ENCODE measurements around the gene MON1B. TPM values are rescaled to one million over a fixed set of nuclear protein-coding genes. Genes with fewer than 3 reads are reported as not detected.

MON1B gene
- total RNA-seq, 1 donor from 2014 or later, result 7.7 TPM

DNA sequence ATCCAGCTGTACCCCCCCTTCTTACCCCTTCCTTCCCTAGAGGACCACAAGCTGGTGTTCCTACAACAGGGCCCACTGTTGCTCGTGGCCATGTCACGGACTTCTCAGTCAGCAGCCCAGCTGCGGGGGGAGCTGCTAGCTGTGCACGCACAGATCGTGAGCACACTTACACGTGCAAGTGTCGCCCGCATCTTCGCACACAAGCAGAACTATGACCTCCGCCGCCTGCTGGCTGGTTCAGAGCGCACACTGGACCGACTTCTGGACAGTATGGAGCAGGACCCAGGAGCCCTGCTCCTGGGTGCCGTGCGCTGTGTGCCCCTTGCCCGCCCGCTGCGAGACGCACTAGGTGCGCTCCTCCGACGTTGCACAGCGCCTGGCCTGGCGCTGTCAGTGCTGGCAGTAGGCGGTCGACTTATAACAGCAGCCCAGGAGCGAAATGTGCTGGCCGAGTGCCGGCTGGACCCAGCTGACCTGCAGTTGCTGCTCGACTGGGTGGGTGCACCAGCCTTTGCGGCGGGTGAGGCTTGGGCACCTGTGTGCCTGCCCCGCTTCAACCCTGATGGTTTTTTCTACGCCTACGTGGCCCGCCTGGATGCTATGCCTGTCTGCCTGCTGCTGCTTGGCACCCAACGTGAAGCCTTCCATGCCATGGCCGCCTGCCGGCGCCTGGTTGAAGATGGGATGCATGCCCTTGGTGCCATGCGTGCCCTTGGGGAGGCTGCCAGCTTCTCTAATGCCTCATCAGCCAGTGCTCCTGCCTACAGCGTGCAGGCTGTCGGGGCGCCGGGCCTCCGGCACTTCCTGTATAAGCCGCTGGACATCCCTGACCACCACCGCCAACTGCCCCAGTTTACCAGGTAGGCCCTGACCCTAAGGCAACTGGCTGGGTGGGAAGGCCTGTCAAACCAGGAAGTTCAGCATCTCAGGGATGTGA, 3.6 kb downstream of the MON1B start:
- no peak for DNase-seq (ENCODE audit: low spot score in 2 of 2)
- no peak for FAIRE-seq

- no peak for DNase-seq (ENCODE audit: low spot score in 2 of 2)
- no peak for FAIRE-seq
These were observed 4.4 kb downstream of the MON1B start for GRCh38 chr16:77195411-77195810.

DNA sequence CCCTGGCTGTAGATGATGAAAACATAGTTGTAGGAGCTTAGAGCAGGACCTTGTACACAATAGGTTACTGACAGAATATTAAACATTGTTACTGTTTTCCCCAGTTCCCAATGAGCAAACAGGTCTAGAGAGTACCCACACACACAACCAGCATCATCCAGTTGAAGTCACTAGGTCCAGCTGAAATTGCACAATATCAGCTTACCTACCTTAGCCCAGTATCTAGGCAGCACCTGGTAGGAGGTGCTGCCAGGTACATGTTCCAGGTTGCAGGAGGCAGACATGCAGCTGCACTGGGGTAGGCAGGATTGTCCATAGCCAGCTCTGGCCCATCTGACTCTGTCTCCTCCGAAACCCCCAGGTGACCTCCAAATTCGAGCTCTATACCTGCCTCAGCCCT, 6.8 kb downstream of the MON1B start:
- DNase-seq (ENCODE audit: low spot score in 2 of 2), result no peak
- FAIRE-seq, result no peak

DNA sequence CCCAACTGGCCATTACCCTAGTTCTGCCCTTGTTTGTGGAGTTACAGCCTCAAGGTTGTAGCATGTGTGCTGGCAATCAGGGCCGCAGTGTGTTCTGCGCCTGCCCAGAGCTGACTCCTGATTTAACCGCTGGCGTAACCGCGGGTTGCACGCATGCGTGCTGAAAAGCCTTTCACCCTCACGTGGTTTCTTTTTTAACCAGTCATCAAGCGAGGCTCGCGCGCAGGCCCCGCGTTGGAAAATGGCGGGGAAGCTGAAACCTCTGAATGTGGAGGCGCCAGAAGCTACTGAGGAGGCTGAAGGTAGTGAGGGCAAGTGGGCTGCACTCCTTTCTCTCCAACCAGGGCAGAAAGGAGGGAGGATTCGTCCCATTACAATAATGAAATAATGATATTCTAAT, 8.2 kb downstream of the MON1B start, which contains the start of gene SYCE1L:
TSS of gene SYCE1L (plus strand) at position 198 of the 400 bp plus-strand sequence. CDS start at position 242, 44 bp downstream.
- FAIRE-seq (no peak), DNase-seq (ENCODE audit: low spot score in 2 of 2) (no peak)

- FAIRE-seq (no peak), DNase-seq (ENCODE audit: low spot score in 2 of 2) (no peak)
These were observed 15.5 kb downstream of the MON1B start for GRCh38 chr16:77206533-77206932.

- DNase-seq (ENCODE audit: low spot score in 2 of 2) (no peak), FAIRE-seq (no peak)
These were observed 16.0 kb downstream of the MON1B start for GRCh38 chr16:77207030-77207429.

DNA sequence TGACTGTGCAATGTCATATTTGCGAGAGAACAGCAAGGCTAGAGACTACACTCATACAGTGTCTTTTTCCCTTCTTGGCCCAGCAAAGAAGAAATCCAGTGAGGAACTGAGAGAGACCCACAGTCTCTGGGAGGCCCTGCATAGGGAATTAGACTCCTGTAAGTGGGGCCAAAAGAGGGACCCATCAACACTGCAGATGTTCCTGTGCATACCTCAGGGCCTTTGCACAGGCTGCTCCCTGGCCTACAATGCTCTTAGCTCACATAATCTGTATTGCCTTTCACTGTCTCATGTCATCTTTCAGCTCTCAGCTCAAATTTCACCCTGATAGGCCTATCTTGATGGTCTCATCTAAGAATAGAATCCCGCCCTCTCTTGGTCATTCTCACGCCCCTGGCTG, 17.4 kb downstream of the MON1B start:
- FAIRE-seq, result no peak
- DNase-seq (ENCODE audit: low spot score in 2 of 2), result no peak

GRCh38 chr16:77211880-77212740, 21.1 kb downstream of the MON1B start:
- FAIRE-seq (no peak), DNase-seq (ENCODE audit: low spot score in 2 of 2) (peak in 1 of 2 donors; percentile 69)

DNA sequence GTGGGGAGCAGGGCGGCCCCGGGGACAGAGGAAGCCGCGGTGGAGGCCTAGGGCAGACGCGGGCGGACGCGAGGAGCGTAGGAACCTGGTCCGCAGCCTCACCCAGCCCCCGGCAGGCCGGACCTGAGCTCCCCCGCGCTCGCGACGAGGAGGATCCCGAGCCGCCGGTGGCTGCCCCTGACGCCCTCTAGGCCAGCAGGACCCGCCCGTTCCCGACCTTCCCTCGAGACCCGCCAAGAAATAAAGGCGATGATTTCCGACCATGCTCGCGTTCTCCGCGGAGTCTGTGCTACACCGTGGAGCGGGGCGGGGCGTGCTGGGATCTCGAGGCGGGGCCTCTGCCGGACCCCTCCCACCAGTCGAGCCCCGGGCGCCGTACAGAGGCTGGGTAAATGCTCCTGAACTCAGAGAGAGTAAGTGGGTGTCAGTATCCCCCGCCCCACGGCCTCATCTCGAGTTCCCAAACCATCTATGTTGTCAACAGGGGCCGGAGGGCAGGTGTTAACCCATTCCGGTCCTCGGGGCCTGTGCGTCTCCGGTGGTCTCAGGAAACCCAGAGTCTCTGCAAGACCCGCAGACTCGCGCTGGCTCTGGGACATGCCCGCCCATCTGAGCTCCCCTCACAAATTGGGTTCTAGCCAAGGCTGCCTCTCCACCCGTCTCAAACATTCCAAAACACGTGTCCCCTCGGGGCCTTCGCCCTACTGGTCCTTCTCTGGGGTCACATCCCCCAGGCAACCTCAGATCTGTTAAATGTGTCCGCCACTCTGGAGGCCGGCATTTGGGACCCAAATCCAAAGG, 22.0 kb downstream of the MON1B start:
- DNase-seq (ENCODE audit: low spot score in 2 of 2), result peak in 1 of 2 donors; percentile 67

DNA sequence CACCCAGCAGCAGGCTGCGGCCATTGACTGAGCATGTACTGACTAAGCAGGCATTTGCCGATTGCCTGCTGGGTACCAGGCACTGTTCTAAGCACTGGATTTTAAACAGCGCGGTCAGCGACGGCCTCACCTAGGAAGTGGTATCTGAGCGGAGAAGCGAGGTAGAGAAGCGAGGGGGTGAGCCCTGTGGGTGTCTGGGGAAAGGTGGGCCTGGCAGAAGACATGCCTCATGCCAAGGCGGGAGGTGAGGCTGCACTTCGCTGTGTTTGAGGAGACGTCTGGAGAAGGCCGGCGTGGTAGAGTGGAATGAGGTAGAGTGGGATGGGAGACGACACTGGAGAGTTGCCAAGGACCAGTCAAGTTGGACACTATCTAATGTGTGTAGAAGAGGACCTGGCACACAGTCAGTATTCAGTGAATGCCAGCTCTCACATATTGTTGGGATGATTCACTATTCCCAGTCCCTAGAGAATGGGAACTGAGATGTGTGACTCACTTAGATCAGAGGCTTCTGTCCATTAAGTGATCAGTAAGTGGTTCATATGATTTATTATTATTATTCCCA, 22.6 kb downstream of the MON1B start:
- DNase-seq (ENCODE audit: low spot score in 2 of 2) (peak in 1 of 2 donors; percentile 37), FAIRE-seq (no peak)

More for the DNA sequence above, 22.0 kb downstream of the MON1B start:
- no peak for FAIRE-seq

DNA sequence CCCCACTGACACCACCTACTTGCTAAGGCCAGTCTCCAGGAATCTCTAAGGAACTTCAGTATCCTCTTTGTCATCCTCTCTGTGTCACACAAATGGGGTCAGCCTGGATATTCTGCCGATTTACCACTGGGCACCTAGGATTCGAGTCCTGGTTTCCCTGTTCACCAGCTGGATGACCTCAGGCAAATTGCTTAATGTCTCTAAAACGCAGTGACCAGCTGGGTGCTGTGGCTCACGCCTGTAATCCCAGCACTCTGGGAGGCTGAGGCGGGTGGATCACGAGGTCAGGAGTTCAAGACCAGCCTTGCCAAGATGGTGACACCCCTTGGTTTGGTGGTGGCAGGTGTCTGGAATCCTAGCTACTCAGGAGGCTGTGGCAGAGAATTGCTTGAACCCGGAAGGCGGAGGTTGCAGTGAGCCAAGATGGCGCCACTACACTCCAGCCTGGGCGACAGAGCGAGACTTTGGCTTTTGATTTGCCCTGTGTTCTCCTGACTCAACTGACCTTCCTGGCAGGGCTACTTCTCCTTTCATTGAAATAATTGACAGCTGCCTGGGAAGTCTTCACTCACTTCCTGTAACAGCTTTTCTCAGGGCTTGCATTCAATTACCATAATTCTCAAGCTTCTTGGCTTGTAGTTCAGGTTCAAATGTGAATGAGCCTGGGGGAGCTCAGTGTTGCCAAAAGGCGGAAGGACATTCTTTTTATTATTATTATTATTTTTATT, 23.6 kb downstream of the MON1B start:
- FAIRE-seq, result no peak

DNA sequence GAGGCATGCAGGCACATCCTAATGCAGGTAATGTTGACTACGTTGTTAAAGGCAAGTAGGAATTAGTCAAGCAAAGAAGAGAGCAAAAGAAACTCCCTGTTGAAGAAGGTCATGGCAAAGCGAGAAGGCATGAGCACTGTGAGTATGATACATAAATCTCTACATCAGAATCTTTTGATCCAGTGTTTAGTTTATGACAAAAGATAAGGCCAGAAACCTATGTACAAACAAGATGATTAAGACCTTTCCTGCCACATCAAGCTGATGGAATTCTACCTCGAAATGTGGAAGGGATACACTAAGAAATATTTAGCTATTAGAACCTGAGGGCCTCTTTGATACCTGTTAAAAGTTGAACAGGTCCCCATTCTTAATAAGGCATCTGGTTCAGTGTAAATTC, 28.4 kb downstream of the MON1B start:
- DNase-seq (ENCODE audit: low spot score in 2 of 2) (no peak), FAIRE-seq (no peak)

More for the DNA sequence above, 23.6 kb downstream of the MON1B start:
- DNase-seq (ENCODE audit: low spot score in 2 of 2), result no peak

- FAIRE-seq (no peak), DNase-seq (ENCODE audit: low spot score in 2 of 2) (no peak)
These were observed 29.4 kb downstream of the MON1B start for GRCh38 chr16:77220427-77220826.

GRCh38 chr16:77221482-77221881, 30.5 kb downstream of the MON1B start:
- no peak for FAIRE-seq
- DNase-seq (ENCODE audit: low spot score in 2 of 2), result no peak

DNA sequence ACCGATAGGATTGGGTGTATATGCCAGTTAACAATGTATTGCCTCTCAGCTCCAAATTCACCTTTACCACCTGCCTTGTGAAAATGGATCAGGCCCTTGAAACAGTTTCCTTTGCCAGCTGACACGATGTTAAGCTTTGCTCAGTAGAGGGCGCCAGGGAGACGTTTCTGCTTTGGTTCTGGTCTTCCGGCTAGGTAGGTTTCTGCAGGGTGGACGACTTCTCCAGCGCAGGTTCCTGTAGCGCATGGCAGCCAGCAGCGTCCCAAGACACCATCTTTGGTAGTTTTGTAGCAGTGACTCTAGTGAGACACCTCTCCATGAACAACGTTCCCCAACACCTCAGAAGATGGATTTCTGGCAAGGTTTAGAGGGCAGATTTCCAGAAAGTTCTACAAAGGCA, 32.2 kb downstream of the MON1B start:
- no peak for FAIRE-seq
- no peak for DNase-seq (ENCODE audit: low spot score in 2 of 2)

GRCh38 chr16:77225182-77225581, 34.2 kb downstream of the MON1B start:
- no peak for DNase-seq (ENCODE audit: low spot score in 2 of 2)
- no peak for FAIRE-seq

DNA sequence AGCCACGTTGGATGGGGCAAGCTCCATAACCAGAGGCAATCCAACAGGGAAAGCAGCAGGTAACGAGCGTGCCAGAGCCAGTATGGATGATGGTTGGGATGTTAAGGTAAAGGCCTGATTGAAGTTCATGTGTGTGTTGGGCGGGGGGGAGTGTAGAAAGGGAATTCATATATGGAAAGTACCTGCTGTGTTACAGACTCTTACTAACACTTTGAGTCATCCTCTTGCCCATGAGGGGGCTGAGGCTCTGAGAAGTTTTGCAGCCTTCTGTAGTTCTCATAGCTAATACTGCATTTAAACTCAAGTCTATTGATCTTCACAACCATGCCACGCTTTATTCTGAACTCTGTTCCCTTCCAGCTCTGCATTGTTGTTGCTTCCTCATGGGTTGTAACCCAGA, 36.8 kb downstream of the MON1B start:
- no peak for FAIRE-seq
- no peak for DNase-seq (ENCODE audit: low spot score in 2 of 2)

DNA sequence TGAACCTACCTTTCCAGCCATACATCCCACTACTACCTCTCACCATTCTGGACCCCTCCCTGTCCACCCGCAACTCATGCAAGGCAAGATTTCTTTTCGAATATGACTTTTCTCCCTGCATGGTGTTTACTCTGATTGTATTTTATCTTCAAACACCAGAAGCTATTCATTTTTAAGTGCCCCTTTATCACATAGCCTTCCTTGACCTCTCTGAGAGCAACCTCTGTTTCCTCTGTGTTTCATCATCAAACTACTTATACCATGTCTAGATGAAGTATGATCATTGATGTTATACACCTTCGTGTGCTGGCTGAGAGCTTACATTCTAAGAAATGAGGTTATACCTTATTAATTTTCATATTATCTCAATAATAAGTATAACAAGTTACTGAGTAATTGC, 40.1 kb downstream of the MON1B start:
- no peak for FAIRE-seq
- no peak for DNase-seq (ENCODE audit: low spot score in 2 of 2)

DNA sequence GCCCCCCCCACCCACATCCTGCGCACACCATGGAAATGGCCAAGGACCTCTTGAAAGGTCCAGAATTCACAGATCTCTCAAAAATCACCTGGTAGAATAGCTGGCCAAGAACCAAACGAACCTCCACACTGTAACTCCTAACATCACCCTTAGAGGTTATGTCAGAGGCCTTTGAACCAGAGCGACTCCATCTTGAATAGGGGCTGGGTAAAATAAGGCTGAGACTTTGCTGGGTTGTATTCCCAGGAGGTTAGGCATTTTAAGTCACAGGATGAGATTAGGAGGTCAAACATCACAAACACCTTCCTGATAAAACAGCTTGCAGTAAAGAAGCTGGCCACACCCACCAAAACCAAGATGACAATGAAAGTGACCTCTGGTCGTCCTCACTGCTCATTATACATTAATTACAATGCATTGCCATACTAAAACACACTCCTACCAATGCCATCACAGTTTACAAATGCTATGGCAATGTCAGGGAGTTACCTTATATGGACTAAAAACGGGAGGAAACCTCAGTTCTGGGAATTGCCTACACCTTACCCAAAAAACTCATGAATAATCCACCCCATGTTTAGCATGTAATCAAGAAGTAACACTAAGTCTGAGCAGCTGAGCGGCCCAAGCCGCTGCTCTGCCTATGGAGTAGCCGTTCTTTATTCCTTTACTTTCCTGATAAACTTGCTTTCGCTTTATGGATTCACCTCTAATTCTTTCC, 43.0 kb downstream of the MON1B start:
- FAIRE-seq (no peak), DNase-seq (ENCODE audit: low spot score in 2 of 2) (no peak)

Data from frontal cortex (tissue), 4 donors.